22Rv1 (cell line): ENCODE results near the gene OPTC.

Source experiments
- H3K27ac ChIP-seq: fragments of 450-650 bp; 2 replicates; pipeline ENCODE4 v1.5.1; 2017
- ZFX ChIP-seq: fragments of 450-650 bp; IDR thresholded peaks from 2 replicates; pipeline ENCODE4 v1.6.1; 2017; ENCODE audit warnings: antibody characterized with exemption, borderline replicate concordance
- TF ChIP-seq, protein P1 (sequence below): fragments of 450-650 bp; IDR thresholded peaks from 2 replicates; pipeline ENCODE4 v1.5.1; 2017; ENCODE audit warnings: mild to moderate bottlenecking

The OPTC gene

DNA sequence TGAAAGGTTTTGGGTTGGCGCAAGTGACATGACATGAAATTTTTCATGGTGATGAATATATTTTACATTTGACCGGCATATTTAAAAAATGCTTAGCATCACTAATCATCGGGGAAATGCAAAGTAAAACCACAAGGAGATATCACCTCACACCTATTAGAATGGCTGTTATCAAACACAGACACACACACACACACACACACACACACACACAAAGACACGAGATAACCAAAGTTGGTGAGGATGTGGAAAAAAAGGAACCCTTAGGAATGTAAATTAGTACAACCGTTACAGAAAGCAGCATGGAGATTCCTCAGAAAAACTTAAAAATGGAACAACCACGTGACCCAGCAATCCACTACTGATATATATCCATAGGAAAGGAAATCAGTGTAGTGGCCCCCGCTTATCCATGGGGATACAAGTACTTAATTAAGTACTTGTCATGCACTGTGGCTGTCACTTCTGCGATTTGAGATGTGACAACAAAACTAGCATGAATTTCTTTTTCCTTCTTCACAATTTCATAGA lies 34.2 kb upstream of the OPTC start:
- TF ChIP-seq, protein P1, sequence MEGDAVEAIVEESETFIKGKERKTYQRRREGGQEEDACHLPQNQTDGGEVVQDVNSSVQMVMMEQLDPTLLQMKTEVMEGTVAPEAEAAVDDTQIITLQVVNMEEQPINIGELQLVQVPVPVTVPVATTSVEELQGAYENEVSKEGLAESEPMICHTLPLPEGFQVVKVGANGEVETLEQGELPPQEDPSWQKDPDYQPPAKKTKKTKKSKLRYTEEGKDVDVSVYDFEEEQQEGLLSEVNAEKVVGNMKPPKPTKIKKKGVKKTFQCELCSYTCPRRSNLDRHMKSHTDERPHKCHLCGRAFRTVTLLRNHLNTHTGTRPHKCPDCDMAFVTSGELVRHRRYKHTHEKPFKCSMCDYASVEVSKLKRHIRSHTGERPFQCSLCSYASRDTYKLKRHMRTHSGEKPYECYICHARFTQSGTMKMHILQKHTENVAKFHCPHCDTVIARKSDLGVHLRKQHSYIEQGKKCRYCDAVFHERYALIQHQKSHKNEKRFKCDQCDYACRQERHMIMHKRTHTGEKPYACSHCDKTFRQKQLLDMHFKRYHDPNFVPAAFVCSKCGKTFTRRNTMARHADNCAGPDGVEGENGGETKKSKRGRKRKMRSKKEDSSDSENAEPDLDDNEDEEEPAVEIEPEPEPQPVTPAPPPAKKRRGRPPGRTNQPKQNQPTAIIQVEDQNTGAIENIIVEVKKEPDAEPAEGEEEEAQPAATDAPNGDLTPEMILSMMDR = no peak
- TF ChIP-seq ZFX = no peak
- H3K27ac ChIP-seq = no peak overlapping the region

DNA sequence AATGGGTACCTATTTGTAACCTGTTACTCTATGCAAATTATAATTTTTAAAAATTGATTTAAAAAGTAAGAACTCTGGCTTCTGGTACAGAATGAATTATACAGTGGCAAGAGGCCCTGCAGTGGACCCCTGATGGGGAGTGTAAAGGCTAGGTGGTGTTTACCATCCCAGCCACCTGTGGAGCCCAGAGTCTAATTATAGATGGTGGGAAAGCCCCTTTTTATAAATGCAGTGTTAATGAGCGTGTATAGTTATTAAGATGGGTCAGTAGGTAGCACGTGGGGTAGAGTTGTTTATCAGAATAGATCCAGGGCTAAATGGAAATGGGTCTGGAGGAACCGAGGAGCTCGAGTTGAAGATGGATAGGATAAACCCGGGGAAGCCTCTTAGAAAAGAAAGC lies 32.2 kb upstream of the OPTC start:
- TF ChIP-seq ZFX = no peak
- TF ChIP-seq, protein P1 = no peak
- no peak overlapping the region for H3K27ac ChIP-seq

DNA sequence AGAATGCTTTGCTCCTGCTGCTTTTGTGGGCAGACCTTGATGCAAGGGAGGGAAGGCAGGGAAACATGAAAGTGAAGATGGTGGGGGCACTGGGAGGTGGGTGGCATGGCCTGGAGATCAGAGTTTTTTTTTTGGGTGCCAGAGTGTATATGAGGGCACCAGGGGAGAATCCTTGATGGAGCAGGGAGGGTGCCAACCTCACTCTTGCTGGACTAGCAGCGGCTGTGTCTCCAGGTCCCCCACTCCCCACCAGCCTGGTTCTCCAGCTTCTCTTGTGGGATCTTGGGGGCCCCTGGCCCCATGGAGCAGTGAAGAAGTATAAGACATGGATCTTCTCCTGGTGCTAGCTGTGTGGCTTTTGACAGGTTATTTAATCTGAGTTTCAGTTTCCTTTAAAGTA lies 31.8 kb upstream of the OPTC start:
- no peak for TF ChIP-seq ZFX
- TF ChIP-seq, protein P1 = no peak
- no peak overlapping the region for H3K27ac ChIP-seq

DNA sequence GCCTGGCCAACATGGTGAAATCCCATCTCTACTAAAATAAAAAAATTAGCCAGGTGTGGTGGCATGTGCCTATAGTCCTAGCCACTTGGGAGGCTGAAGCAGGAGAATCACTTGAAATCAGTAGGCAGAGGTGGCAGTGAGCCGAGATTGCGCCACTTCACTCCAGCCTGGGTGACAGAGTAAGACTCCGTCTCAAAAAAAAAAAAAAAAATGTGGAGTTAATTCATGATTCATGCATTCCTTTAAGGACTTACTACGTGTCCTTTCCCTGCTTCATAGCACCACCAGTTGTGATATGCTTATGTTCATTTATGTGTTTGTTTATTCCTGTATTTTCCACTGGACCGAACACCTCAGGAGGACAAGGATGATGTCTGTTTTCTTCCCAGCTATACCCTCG lies 31.1 kb upstream of the OPTC start:
- TF ChIP-seq, protein P1 = no peak
- TF ChIP-seq ZFX = no peak
- no peak overlapping the region for H3K27ac ChIP-seq

DNA sequence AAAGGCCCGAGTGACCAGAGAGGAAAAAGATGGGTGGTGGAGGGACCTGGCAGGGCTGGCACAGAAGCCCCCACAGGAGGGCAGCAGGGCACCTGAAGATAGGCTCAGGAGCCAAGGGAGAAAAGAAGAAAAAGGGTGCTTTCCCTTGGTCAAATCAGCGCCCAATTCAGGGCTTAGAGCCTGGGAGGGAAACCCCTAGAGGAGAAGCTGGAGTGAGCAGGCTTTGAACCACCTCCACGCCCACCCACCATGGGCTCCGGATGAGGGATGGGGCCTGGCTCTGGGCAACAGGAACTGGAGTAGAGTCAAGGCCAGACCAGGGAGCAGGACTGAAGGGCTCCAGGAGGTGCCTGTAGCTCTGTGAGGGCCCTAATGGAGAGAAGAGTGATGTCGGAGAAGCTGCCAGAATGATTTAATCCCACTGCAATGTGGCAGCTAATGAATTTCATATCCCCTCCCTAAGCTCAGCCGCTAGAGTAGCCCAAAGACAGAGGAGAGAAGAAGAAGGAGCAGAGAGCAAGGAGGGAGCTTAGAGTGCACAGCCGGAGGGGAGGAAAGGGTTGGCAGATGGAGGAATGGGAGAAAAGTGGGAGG lies 30.4 kb upstream of the OPTC start:
- no peak overlapping the region for H3K27ac ChIP-seq
- no peak for TF ChIP-seq ZFX

DNA sequence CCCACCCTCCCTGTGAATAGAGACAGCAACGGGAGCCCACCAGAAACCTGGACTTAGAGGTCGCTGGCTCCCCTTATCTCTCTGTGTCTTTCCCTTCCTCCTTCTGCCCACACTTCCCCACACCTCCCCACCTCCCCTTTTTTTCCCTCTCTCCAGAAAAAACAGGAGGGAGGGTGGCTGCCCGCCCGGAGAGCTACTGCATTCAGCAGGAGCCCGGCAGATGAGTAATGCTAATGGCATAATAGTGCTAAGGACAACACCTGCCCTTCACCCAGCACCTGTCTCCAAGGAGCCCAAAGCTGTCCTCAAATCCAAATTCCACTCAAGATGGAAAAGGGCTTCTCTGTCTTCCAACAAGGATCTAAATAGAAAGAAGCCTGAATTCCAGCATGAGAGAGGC lies 29.7 kb upstream of the OPTC start:
- no peak overlapping the region for H3K27ac ChIP-seq
- no peak for TF ChIP-seq ZFX
- TF ChIP-seq, protein P1 = no peak

DNA sequence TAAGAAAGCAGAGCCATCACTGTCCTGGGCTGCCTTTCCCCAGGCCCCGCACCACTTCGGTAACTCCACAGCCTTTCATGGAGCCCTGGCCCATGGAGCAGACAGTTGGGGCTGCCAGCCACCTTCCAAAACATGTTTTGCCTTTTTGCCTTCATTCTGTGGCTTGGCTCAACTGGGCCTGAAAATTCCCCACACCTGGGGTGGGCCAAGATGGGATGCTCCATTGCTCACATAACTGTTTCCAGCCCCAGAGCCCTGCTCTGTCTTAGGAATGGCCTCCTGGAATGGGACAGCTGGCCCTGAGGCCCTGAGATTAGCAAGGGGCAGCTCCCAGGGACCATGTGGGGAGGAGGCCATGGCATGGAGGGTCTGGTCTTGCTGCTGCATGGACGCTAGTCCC lies 29.2 kb upstream of the OPTC start:
- no peak overlapping the region for H3K27ac ChIP-seq
- no peak for TF ChIP-seq ZFX
- TF ChIP-seq, protein P1 = no peak

DNA sequence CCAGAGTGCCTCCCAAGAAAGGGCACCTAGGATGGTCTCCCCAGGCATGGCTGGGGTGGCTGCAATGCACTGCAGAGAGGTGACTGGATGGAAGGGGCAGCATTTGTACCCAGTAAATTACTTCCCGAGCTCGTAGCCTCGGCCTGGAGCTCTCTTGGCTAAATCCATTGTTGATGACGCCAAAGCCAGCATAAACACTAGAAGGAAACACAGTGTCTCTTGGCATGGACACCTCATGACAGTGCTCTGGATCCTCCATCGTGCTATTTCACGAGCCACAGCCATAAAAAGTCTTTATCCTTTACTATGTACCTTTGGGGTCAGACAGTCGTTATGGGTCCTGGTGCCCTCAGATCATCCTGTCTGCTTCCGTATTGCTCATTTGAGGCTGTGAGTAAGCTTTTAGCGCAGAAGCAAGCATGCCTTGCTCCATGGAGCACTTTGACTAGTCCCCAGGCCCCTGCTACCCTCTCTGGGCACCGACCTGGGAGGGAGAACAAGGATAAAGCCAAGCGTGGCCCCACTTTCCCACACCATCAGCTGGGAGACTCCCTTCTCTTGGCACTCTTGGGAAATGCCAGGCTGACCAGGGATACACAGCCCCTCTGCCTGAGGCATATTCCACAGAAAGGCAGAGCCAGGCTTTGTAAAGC lies 28.7 kb upstream of the OPTC start:
- H3K27ac ChIP-seq = no peak overlapping the region
- TF ChIP-seq, protein P1 = no peak
- no peak for TF ChIP-seq ZFX
